Epithelial cell of proximal tubule (primary cell): Measurements from ENCODE around the gene TMEM184C. TPM values are rescaled to one million over a fixed set of nuclear protein-coding genes. Genes with fewer than 3 reads are reported as not detected.

Experiments
- DNase-seq: peaks from one replicate; pipeline ENCODE4 v3.0.0-alpha.2; 2011; ENCODE audit warnings: low read depth
- H3K4me3 ChIP-seq: 2 replicates; pipeline ENCODE4 v1.5.1; 2011; ENCODE audit warnings: low read depth, mild to moderate bottlenecking, low read length
- total RNA-seq: library from RNA; depleted of rRNA; stranded (reverse); fragments of >200 nt; gene quantifications from 2 replicates; pipeline ENCODE4 v1.2.3, GENCODE V29; 2015
- TF ChIP-seq, protein P1 (sequence below): conservative IDR thresholded peaks from 2 replicates; pipeline ENCODE4 v1.5.1; 2012; ENCODE audit warnings: low read depth, mild to moderate bottlenecking, low read length

The TMEM184C gene
- total RNA-seq, 1 donor from 2014 or later = 21.7 TPM

DNA sequence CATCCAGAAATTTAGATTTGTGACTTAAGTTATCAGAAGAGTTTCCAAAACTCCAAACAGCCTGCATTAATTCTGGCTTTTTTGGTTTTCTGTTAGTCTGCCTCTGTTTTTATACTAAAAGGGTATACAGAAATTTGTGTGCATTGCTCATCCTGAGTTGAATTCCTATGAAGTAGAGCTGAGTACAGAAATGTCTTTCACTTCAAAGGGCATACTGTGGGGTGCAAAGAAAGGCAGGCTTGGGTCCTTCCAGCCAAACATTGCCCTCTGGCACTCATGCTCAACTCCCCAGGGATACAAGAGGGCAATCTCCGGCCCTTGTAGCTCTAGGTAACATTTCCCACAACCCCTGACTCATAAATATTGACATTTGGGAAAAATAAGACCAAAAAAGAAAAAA lies 27.6 kb upstream of the TMEM184C start:
- no peak overlapping the region for H3K4me3 ChIP-seq
- DNase-seq = no peak
- TF ChIP-seq, protein P1, sequence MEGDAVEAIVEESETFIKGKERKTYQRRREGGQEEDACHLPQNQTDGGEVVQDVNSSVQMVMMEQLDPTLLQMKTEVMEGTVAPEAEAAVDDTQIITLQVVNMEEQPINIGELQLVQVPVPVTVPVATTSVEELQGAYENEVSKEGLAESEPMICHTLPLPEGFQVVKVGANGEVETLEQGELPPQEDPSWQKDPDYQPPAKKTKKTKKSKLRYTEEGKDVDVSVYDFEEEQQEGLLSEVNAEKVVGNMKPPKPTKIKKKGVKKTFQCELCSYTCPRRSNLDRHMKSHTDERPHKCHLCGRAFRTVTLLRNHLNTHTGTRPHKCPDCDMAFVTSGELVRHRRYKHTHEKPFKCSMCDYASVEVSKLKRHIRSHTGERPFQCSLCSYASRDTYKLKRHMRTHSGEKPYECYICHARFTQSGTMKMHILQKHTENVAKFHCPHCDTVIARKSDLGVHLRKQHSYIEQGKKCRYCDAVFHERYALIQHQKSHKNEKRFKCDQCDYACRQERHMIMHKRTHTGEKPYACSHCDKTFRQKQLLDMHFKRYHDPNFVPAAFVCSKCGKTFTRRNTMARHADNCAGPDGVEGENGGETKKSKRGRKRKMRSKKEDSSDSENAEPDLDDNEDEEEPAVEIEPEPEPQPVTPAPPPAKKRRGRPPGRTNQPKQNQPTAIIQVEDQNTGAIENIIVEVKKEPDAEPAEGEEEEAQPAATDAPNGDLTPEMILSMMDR = no peak

DNA sequence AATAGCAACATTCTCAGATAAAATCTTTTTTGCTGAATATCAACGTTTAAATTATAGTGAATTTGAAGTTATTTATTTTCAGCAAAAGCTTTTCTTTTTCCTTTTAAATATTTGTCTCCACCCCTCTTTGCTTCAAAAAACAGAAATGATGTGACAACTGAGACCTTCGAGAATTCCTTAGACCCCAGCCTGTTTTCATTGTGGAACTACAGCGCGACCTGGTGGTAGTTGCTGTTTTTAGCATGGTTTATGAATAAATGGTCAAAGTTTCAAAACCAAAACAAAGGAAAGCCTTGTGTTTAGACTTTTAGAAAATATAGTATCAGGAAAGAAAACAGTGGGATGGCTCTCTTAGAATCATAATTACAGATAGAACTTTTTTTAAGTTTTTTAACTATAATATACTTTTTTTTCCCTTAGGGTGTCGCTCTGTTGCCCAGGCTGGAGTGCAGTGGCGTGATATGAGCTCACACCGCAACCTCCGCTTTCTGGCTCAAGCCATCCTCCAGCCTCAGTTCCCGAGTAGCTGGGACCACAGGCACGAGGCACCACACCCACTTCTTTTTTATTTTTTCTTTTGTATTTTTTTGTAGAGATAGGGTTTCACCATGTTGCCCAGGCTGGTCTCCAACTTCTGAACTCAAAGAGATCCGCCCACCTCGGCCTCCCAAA lies 26.8 kb upstream of the TMEM184C start:
- H3K4me3 ChIP-seq = no peak overlapping the region
- TF ChIP-seq, protein P1 = peak; percentile 87
- DNase-seq = no peak

DNA sequence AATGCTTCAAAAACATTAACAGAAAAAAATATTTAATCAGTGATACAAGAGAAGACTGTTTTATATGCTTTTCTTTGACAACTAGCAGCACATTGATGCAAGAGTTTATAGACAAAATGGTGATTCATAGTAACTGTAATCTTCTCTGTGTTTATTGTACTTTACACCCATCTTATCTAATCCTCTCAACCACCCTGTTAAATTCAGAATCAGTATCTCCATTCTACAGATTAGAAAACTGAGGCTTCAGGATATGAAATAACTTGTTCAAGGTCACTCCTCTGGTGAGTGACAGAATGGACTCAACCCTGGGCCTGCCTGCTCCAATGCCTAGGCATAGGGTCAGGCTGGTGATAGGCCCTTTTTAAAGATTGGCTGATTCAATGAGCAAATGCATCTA lies 26.1 kb upstream of the TMEM184C start:
- TF ChIP-seq, protein P1 = no peak
- no peak for DNase-seq

DNA sequence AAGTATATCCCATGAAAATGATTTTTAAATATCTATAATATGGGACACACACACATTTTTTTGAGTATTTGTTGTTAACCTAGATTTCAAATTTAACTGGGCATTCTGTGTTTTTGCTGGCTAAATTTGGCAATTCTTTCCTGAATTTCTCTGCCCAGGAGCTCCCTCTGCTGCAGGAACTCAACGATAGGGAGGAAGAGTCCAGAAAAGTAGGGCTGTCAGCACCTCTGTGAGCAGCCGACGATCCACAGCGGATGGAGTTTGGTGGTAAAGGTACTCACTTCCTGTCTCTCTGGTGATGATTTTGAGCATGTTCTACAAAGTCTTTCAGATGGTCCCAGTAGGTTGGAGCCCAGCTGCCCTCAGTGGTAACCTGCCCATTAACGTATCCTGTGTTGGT lies 23.1 kb upstream of the TMEM184C start:
- DNase-seq = no peak
- H3K4me3 ChIP-seq = no peak overlapping the region
- TF ChIP-seq, protein P1 = no peak

More for the DNA sequence above, 26.1 kb upstream of the TMEM184C start:
- H3K4me3 ChIP-seq = no peak overlapping the region

DNA sequence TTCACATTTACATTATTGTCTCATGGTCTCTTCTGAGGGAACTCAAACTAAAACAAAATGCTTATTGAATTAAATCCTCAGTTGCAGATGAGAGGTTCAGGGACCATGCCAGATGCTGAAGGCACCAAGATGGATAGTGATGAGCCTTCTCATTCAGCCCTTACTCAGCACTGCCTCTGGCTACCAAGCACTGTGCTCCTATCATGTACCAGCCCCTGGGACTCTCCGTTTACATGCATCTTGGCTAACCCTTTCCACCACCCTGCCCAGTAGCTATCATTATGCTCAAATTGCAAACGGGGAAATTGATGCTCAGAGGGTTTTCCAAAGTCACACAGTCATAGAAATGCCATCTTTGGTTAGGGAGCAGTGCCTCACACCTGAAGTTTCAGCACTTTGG lies 22.6 kb upstream of the TMEM184C start:
- DNase-seq = no peak
- no peak overlapping the region for H3K4me3 ChIP-seq
- TF ChIP-seq, protein P1 = no peak

DNA sequence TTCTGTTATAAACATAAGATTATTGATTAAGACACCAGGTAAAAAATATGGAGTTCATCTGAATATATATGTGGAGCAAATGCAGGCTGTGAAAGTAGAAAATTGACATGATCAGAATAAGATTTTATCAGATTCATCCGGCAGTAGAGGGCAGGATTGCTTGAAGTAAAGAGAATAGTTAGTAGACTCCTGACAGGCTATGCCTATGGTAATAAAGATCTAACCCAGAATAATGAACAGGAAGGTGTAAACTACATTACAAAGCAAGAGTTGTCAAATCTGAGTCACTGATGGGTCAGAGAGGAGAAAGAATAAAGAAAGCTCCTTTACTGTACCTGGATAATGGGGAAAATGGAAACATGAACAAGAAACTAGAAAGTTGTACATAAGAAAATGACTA lies 20.8 kb upstream of the TMEM184C start:
- no peak overlapping the region for H3K4me3 ChIP-seq
- TF ChIP-seq, protein P1 = peak; percentile 38
- DNase-seq = no peak

DNA sequence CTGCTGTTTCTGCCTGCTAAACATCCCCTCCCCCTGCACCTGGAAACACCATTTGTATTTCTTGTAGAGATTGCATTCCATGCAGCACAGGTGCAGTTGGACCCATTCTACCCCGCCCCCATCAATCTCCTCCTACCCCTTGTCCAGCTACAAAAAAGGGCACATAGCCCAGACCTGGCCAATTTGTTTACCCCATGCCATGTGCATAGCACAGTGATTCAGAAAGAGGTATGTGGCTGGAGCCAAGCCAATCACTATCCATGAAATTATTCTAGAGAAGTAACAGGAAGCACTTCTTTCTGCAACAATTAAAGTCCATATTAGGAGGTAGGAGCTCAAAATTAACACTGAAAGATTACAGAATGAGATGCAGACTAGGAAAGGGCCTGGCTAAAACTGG lies 20.2 kb upstream of the TMEM184C start:
- H3K4me3 ChIP-seq = no peak overlapping the region
- DNase-seq = peak; percentile 90

More for the DNA sequence above, 20.2 kb upstream of the TMEM184C start:
- TF ChIP-seq, protein P1 = no peak
